Measurements from ENCODE around the gene GIPC3. TPM values are rescaled to one million over a fixed set of nuclear protein-coding genes. Genes with fewer than 3 reads are reported as not detected.

GIPC3 gene
- total RNA-seq, 3 donors from 2014 or later: 0.34 to 1.1 (median 0.58) TPM

- intact Hi-C loops (cut with DNase I, micrococcal nuclease): no loop called here
- peaks cover 28% of the 10 kb centered on the region for H3K4me1 ChIP-seq (ENCODE audit: low read depth)
- H3K9me3 ChIP-seq: no peaks in the 10 kb centered on the region
- DNase-seq (no peak), ATAC-seq (no peak)
- no peaks in the 10 kb centered on the region for H3K36me3 ChIP-seq (ENCODE audit: low read depth)
- no peak for TF ChIP-seq CTCF (IDR thresholded peaks at IDR 0.05)
- H3K4me3 ChIP-seq: no peak overlapping the region
These were observed 18.0 kb downstream of the GIPC3 start for GRCh38 chr19:3603121-3603811.

- H3K4me1 ChIP-seq (ENCODE audit: low read depth): peaks cover 28% of the 10 kb centered on the region
- no peak overlapping the region for H3K4me3 ChIP-seq
- intact Hi-C loops (cut with DNase I, micrococcal nuclease): no loop called here
- DNase-seq (no peak), ATAC-seq (no peak)
- no peaks in the 10 kb centered on the region for H3K9me3 ChIP-seq
- no peaks in the 10 kb centered on the region for H3K36me3 ChIP-seq (ENCODE audit: low read depth)
- TF ChIP-seq CTCF (IDR thresholded peaks at IDR 0.05): no peak
These were observed 19.1 kb downstream of the GIPC3 start for GRCh38 chr19:3604227-3604986.

GRCh38 chr19:3604987-3605343 lies 19.7 kb downstream of the GIPC3 start:
- no peak overlapping the region for H3K4me3 ChIP-seq
- ATAC-seq: no peak
- peaks cover 28% of the 10 kb centered on the region for H3K4me1 ChIP-seq (ENCODE audit: low read depth)
- intact Hi-C loops (cut with DNase I, micrococcal nuclease): no loop called here
- no peaks in the 10 kb centered on the region for H3K9me3 ChIP-seq
- no peak for DNase-seq
- H3K36me3 ChIP-seq (ENCODE audit: low read depth): no peaks in the 10 kb centered on the region
- TF ChIP-seq CTCF (IDR thresholded peaks at IDR 0.05): no peak

GRCh38 chr19:3605361-3605760 lies 20.1 kb downstream of the GIPC3 start:
- no peak for TF ChIP-seq CTCF (IDR thresholded peaks at IDR 0.05)
- no peak overlapping the region for H3K4me3 ChIP-seq
- H3K9me3 ChIP-seq: no peaks in the 10 kb centered on the region
- ATAC-seq (no peak), DNase-seq (no peak)
- H3K4me1 ChIP-seq (ENCODE audit: low read depth): peaks cover 28% of the 10 kb centered on the region
- intact Hi-C loops (cut with DNase I, micrococcal nuclease): no loop called here
- H3K36me3 ChIP-seq (ENCODE audit: low read depth): no peaks in the 10 kb centered on the region

GRCh38 chr19:3605770-3606169 lies 20.5 kb downstream of the GIPC3 start:
- intact Hi-C loops (cut with DNase I, micrococcal nuclease): no loop called here
- Histone ChIP-seq H3K4me1 (ENCODE audit: low read depth) (peaks cover 28% of the 10 kb centered on the region), H3K4me3 (no peak overlapping the region), H3K36me3 (ENCODE audit: low read depth) (no peaks in the 10 kb centered on the region), H3K9me3 (no peaks in the 10 kb centered on the region)
- ATAC-seq (peak; percentile 13), DNase-seq (no peak)
- no peak for TF ChIP-seq CTCF (IDR thresholded peaks at IDR 0.05)
